IMR-90 (cell line): ENCODE measurements around the gene CXorf49.

Experiments
- MXI1 ChIP-seq: IDR thresholded peaks from 2 replicates; pipeline ENCODE4 v1.6.1; 2012; ENCODE audit warnings: low read depth, mild to moderate bottlenecking, low read length, moderate library complexity, borderline replicate concordance
- POLR2A ChIP-seq: IDR thresholded peaks from 2 replicates; pipeline ENCODE4 v1.6.1; 2012; ENCODE audit warnings: mild to moderate bottlenecking, low read depth, low read length
- RAD21 ChIP-seq: IDR thresholded peaks from 2 replicates; pipeline ENCODE4 v1.6.1; 2012; ENCODE audit warnings: low read length, improper control_type of control experiment
- TF ChIP-seq, protein P1 (sequence below): conservative IDR thresholded peaks from 2 replicates; pipeline ENCODE4 v1.5.1; 2012; ENCODE audit warnings: mild to moderate bottlenecking, low read depth, low read length, improper control_type of control experiment

DNA sequence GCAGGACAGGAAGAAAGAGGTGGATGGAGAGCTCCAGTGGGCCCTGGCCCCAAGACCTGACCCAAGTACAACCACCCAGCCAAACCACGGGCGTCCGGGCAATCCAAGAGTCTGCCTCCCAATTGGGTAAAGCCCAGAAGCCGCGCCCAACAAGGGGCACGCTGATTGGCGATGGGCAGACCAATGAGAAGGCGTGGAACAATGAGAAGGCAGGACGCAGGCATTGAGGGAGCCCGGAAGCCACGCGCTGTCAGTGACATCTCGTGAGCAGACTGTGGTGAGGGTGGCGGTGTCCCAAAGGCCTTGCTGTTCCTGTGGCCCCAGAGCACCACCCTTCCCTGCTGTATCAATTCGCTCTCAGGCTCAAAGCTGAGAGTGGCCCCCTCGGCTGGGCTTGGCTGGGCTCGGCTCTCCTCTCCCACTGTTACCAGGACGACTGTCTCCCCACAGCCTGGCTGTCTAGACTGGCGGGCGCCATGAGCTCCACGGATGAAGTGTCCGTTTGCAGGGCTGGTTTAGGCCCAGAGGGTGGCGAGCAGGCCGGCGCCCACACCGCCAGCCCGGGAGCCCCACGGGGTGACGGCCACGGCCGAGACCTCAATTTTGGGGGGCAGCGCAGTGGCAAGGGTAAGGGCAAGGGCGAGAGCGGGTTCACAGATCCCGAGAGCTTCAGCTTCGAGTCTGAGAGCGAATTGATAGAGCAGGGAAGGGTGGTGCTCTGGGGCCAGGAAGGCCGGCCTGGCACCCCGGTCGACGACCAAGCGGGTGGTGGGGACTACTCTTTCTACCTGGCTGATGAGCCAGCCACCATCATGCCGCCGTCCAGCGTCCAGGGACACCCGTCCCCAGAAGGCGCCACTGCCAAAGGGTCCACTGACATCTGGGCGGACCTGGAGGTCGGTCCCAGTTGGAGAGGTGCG lies 50.5 kb downstream of the CXorf49 start, which contains the start of gene LOC101059915:
- TF ChIP-seq, protein P1, sequence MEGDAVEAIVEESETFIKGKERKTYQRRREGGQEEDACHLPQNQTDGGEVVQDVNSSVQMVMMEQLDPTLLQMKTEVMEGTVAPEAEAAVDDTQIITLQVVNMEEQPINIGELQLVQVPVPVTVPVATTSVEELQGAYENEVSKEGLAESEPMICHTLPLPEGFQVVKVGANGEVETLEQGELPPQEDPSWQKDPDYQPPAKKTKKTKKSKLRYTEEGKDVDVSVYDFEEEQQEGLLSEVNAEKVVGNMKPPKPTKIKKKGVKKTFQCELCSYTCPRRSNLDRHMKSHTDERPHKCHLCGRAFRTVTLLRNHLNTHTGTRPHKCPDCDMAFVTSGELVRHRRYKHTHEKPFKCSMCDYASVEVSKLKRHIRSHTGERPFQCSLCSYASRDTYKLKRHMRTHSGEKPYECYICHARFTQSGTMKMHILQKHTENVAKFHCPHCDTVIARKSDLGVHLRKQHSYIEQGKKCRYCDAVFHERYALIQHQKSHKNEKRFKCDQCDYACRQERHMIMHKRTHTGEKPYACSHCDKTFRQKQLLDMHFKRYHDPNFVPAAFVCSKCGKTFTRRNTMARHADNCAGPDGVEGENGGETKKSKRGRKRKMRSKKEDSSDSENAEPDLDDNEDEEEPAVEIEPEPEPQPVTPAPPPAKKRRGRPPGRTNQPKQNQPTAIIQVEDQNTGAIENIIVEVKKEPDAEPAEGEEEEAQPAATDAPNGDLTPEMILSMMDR: no peak
- TF ChIP-seq POLR2A (no peak), MXI1 (no peak), RAD21 (no peak)
